Fibroblast of the aortic adventitia (primary cell): ENCODE results near the gene ABI3BP. TPM values are rescaled to one million over a fixed set of nuclear protein-coding genes. Genes with fewer than 3 reads are reported as not detected.

Source experiments
- DNase-seq: peaks from one replicate; pipeline ENCODE4 v3.0.0-alpha.2; 2010; ENCODE audit warnings: low read depth
- H3K4me3 ChIP-seq: 2 replicates; pipeline ENCODE4 v1.5.1; 2011; ENCODE audit warnings: low read depth, mild to moderate bottlenecking, control low read depth, low read length, moderate library complexity
- CTCF ChIP-seq: IDR thresholded peaks from 2 replicates; pipeline ENCODE4 v1.5.1; 2011; ENCODE audit warnings: mild to moderate bottlenecking, low read length, control low read depth, inconsistent platforms; ENCODE audit not compliant: insufficient read depth
- small RNA-seq: library from RNA; depleted of rRNA; stranded (forward); fragments of <200 nt; gene quantifications from one replicate; pipeline ENCODE3, GENCODE V24; 2012
- total RNA-seq: library from RNA; depleted of rRNA; stranded (reverse); fragments of >200 nt; gene quantifications from 2 replicates; pipeline ENCODE4 v1.2.3, GENCODE V29; 2012; ENCODE audit warnings: low replicate concordance

The ABI3BP gene
- total RNA-seq, 1 donor: 108 TPM

GRCh38 chr3:100702082-100702979 lies 290.9 kb downstream of the ABI3BP start:
- TF ChIP-seq CTCF: no peak
- DNase-seq: no peak
- no peak overlapping the region for H3K4me3 ChIP-seq

GRCh38 chr3:100700708-100701107 lies 292.5 kb downstream of the ABI3BP start:
- no peak overlapping the region for H3K4me3 ChIP-seq
- DNase-seq: no peak
- TF ChIP-seq CTCF: no peak

Small RNAs within 50 kb of the gene (small RNA-seq; reads per million reads assigned to genes)
- gene RNU6-865P: not detected
